Upper lobe of left lung (tissue), 4 donors: ENCODE data around the gene ARPC2.

Experiments used
- POLR2A ChIP-seq, 4 donors: fragments of 450-650 bp; IDR thresholded peaks; one replicate each; pipeline ENCODE4 v1.5.1; 2016 to 2017; ENCODE audit warnings: antibody characterized with exemption in 4 of 4, mild to moderate bottlenecking in 2 of 4
- TF ChIP-seq, protein P1 (sequence below), 6 experiments: fragments of 450-650 bp in 4 of 6; fragments of 200-600 bp in 2 of 6; sonication (generic) in 2 of 6; IDR thresholded peaks; one replicate each; pipeline ENCODE4 v1.5.1; 2016 to 2019; ENCODE audit warnings: antibody characterized with exemption in 6 of 6

DNA sequence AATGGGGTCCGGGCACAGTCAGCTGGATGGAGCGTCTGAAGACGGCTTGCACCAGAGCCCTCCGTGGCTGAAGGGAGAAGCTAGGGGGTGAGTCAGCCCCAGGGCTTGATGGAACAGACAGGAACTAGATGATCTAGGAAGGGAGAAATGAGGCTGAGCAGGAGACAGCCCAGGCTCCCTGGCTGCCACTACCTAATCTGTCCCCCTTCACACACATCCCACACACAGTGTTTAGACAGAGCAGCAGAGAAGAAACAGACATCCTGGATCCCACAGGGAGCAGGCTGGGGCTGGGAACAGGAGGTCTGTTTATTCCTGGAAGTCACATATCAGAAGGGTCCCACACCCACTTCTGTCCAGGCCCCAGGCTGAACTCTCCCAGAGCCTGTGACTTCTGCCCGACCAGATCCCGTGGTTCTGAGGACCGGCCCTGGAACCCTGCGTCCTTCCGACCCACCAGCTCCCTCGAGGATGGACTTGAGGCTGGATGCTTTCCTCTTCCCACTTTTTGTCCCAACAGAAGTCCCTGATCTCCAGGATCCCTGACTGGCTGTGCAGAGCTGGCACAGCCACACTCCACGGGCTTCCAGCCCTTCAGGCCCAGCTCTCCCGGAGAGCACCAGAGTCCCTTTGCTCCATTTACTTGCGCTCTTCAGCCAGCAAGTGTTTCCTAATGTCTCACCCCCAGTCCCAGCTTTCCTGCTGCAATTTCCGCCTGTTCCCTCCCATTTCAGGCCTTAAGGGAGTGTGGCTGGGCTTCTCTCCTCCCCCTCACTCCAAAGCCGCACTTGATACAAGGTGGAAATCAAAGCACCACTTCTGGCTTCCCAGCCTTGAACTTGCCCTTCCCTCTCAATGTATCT is 42.3 kb downstream of the ARPC2 start:
- TF ChIP-seq, protein P1, sequence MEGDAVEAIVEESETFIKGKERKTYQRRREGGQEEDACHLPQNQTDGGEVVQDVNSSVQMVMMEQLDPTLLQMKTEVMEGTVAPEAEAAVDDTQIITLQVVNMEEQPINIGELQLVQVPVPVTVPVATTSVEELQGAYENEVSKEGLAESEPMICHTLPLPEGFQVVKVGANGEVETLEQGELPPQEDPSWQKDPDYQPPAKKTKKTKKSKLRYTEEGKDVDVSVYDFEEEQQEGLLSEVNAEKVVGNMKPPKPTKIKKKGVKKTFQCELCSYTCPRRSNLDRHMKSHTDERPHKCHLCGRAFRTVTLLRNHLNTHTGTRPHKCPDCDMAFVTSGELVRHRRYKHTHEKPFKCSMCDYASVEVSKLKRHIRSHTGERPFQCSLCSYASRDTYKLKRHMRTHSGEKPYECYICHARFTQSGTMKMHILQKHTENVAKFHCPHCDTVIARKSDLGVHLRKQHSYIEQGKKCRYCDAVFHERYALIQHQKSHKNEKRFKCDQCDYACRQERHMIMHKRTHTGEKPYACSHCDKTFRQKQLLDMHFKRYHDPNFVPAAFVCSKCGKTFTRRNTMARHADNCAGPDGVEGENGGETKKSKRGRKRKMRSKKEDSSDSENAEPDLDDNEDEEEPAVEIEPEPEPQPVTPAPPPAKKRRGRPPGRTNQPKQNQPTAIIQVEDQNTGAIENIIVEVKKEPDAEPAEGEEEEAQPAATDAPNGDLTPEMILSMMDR (IDR thresholded peaks at IDR 0.05): no peak
- TF ChIP-seq POLR2A (IDR thresholded peaks at IDR 0.05): peak in 1 of 4 donors; percentile 30
